IPS DF 19.7 (cell line): ENCODE results near the gene DPY19L2.
"Not testable (repeated sequence)": the region's sequence is repeated elsewhere in the genome, so short reads cannot be mapped to it uniquely, and the experiment has no call there.

Experiments
- DNase-seq: peaks from one replicate; pipeline ENCODE4 v3.0.0-alpha.2; 2013; ENCODE audit warnings: low read depth, low spot score

The DPY19L2 gene

DNA sequence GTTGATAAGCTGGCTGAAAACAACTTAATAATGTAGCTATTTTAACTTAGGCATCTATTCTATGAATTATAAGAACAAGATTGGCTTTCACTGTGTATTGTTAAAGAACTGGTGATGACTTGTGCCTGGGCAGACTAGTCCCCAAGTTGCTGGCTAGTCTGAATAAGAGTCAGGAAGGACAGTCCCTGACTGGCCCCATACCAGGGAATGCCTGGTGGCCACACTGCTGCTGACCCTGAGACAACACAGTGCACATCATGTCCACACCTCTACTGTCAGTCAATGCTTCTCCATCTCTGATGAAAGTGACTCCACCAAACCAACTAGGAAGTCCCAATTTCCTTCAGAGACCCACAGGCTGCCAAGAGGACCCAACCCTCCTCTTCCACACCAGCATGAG lies 130.5 kb downstream of the DPY19L2 start:
- DNase-seq: not testable (repeated sequence)

DNA sequence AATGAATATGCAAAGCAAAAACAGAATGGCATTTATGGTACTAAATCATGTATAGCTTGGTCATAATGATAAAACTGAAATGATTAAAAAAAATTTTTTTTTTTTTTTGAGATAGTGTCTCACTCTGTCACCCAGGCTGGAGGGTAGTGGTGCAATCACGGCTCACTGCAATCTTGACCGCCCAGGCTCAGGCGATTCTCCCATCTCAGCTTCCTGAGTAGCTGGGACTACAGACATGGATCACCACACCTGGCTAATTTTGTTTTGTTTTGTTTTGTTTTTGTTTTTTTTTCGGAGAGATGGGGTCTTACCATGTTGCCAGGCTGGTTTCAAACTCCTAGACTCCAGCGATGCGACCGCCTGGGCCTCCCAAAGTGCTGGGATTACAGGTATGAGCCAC lies 138.7 kb downstream of the DPY19L2 start:
- not testable (repeated sequence) for DNase-seq

DNA sequence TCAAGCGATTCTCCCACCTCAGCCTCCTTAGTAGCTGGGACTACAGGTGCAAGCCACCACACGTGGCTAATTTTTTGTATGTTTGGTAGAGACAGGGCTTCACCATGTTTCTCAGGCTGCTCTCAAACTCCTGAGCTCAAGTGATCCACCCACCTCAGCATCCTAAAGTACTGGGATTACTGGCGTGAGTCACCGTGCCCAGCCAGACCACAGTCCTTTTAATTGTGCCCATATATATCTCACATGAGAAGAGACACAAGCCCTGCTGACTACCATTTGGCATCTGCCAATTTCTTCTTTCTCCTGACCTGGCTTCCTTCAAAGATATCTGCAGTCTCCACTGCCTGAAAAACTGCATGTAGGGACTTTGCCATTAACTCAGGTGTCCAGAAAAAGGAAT lies 142.5 kb downstream of the DPY19L2 start:
- no peak for DNase-seq

DNA sequence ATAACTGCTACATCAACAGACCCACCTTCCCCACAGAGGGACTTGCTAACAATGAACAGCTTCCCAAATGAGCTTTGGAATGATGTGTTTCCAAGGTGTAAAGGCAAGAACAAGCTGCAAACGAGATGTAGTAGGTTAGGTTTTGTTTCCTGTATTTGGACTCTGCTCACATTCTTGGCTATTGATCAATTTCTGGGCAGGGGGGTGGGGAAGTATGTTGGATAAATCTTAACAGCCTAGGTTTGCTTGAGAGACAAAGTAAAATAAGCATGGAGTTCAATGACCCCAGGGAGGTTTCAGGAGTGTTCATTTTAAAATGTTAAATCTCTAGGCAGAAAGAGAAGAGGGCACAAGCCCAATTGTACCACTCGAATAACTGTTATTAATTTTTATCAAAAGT lies 146.6 kb downstream of the DPY19L2 start:
- no peak for DNase-seq
